Middle frontal gyrus (tissue), 1 donor: ENCODE measurements around the gene HARS1.
"Not testable (repeated sequence)": the region's sequence is repeated elsewhere in the genome, so short reads cannot be mapped to it uniquely, and the experiment has no call there.

Experiments
- DNase-seq: peaks from one replicate; pipeline ENCODE4 v3.0.0-alpha.2; 2015; ENCODE audit warnings: low spot score; ENCODE audit errors: extremely low spot score

The HARS1 gene, protein sequence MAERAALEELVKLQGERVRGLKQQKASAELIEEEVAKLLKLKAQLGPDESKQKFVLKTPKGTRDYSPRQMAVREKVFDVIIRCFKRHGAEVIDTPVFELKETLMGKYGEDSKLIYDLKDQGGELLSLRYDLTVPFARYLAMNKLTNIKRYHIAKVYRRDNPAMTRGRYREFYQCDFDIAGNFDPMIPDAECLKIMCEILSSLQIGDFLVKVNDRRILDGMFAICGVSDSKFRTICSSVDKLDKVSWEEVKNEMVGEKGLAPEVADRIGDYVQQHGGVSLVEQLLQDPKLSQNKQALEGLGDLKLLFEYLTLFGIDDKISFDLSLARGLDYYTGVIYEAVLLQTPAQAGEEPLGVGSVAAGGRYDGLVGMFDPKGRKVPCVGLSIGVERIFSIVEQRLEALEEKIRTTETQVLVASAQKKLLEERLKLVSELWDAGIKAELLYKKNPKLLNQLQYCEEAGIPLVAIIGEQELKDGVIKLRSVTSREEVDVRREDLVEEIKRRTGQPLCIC

DNA sequence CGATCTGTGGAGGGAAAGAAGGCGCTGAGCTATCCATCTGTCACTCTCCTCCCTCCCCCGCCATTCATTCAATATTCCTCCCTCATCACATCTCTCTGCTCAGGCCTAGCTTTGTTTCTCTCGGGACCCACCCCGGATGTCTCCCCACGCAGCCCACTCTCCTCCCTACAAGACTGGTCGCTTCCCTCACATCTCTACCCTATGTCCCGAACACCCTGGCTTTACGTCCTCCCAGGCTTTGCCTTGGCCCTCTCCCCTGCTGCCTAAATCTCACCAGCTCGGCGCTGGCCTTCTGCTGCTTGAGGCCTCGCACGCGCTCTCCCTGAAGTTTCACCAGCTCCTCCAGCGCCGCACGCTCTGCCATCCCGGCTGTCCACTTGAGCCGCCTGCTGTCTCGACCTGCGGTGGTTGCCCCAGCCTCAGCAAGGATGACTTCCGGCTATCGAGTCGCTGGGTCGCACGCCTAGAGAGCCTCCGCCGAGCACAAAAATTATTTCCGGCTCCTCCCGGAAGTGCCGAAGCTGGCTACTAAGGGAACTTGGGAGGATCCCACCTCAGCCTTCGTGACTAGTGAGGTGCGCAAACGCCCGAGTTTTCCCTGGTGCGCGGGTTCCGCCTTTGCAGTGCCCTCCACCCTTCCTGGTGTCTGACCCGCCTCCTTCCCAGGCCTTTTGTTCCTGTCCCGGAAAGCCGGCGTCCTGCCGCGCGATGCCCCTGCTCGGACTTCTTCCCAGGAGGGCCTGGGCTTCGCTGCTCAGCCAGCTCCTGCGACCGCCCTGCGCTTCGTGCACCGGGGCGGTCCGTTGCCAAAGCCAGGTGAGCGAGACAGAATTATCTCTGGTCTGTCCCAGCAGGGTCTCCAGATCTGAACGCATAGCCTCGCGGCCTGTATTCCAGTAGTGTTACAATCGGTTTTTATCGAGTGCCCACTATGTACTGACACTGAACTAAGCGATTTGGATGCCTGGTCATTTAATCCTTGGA, at the start of gene HARS1, which contains the start of gene HARS2:
Gene HARS1 (minus strand): TSS at position 430 of the 984 bp plus-strand sequence. CDS start 66 bp downstream, at position 364.
Gene HARS2 (plus strand): TSS at position 515 of the 984 bp plus-strand sequence. CDS start 194 bp downstream, at position 709.
- DNase-seq: peak; percentile 86

DNA sequence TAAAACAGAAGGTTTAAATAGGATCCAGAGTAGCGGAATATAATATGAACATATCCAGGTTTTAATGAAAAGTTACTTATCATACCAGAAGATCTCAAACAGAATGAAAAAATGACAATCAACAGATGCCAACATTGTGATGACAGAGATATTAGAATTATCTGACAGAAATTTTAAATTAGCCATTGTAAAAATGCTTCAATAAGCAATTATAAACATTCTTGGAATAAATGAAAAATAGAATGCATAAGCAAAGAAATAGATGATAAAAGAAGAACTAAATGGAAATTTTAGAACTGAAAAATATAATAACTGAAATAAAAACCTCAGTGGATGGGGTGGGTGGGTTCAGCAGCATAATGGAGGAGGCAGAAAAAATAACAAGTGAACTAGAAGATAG, 46.3 kb upstream of the HARS1 start:
- DNase-seq: no peak

DNA sequence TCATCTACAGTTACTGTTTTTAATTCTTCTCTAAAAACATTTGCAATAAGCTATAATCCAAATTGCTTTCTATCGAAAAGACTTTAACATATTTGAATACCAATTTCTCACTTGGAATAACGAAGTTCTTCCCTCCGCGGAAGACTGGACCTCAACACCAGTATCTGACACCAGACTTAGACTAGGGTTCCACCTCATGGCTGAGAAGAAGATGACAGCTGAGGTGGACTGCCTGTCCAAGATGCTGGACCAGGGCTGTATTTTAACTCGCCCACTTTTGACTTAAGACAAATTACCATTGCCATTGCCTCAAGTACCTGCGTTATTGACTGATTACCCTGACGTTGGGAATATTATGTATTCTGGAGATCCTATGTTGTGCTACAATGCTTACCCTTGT, 43.2 kb upstream of the HARS1 start:
- DNase-seq: no peak

DNA sequence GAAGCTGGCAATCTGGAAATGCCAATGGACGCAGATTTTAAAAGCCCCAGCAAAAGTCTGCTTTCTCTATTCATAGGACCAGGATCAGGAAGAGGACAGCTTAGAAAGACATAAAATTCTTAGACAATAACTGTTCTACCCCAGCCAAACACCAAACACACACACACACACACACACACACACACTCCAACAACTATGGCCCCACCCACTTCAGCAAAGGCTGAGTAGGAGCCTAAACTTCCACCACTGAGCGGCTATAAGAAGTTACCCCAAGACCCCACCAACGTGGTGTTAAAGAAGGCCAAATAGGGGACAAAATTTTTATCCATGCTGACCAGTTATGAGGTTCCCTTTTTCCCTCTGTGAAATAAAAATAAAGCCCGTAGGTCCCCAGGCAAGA, 41.9 kb upstream of the HARS1 start:
- DNase-seq: no peak

DNA sequence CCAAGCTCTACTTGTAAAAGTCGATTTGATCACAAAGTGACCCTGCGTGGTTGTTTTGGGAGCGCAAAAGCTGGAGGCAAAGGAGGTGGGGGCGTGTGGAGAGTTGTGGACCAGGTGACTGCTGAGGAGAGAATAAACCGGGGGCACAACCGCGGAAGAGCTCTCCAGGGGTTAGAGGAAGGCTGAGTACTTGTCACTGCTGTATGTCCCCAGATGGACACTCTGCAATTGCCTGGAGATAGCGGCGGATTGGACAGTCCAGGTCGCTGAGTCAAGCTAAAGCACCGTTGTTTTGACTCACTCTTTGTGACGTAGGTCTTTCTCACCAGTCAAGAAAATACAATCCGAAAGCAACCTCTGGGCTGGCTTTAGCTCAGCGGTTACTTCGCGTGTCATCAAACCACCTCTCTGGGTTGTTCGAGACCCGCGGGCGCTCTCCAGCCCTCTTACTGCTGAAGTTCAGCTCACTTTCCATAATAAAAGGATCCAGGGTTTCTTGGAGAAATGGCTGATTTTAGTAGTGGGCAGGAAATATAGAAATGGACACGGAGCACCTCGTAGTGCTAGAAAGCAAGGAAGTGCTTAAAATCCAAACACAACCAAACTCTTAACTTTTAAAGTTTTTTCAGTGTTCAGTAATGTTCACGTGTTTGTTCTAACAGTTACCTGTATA, 34.8 kb upstream of the HARS1 start:
- no peak for DNase-seq

DNA sequence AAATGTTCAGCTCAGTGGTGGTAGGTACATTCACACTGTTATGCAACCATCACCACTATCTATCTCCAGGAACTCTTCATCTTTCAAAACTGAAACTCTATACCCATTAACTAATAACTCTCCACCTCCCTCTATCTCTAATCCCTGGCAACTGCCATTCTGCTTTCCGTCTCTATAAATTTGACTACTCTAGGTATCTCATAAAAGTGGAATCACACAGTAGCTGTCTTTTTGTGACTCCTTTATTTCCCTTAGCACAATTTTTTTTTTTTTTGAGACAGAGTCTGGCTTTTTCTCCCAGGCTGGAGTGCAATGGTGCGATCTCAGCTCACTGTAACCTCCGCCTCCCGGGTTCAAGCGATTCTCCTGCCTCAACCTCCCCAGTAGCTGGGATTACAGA, 30.2 kb upstream of the HARS1 start:
- DNase-seq: not testable (repeated sequence)

DNA sequence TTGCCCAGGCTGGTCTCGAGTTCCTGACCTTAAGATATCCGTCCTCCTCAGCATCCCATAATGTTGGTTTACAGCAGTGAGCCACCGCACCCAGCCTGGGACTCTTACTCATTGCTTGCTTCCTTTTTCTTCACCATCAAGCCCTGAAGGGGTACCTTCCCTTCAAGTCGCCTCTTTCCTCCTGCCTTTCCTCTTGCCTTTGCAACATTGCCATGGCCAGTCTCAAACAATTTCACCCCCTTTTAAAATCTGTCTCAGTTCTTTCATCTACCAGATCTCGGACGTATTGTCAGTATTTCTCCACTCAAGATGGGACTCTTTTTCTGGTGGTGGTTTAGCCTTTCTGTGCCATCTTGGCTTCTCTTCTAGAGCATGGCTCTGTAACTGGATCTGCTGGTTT, 29.6 kb upstream of the HARS1 start:
- DNase-seq: not testable (repeated sequence)

DNA sequence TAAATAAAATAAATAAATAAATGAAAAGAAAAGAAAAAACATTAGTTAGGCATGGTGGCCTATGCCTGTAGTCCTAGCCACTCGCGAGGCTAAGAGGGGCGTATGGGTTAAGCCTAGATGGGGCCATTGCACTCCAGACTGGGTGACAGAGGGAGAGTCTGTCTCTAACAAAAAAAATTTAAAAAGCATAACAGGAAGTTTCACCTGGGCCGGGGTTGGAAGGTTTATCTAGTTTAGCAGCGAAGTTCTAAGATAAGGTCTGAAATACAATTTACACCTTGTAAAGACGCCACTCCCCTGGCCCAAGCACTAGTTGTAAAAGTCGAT, 27.1 kb upstream of the HARS1 start:
- no peak for DNase-seq

DNA sequence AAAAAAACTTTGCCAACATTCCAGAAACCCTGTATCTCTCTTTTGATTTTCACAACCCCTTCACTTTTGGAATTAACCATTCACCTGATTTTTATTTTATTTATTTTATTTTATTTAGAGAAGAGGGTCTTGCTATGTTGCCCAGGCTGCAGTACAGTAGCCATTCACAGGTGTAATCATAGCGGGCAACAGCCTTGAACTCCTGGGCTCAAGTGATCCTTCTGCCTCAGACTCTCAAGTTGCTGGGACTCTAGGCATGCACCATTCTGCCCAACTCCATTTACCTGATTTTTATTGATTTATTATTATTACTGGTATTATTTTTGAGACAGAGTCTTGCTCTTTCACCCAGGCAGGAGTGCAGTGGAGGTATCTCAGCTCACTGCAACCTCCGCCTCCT, 25.1 kb upstream of the HARS1 start:
- DNase-seq: not testable (repeated sequence)

DNA sequence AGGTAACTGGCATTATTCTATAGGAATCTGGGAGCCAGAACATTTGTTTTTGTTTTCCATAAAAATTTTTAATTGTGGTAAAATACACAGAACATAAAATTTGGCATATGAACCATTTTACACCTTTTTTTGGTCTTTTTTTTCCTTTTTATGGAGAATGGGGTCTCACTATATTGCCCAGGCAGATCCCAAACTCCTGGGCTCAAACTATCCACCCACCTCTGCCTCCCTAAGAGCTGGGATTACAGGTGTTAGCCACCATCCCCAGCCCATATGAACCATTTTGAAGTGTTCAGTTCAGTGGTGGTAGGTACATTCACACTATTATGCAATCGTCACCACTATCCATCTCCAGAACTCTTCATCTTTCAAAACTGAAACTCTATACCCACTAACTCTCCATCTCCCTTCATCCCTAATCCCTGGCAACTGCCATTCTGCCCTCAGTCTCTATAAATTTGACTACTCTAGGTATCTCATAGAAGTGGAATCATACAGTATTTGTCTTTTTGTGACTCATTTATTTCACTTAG, 22.5 kb upstream of the HARS1 start:
- DNase-seq: no peak

DNA sequence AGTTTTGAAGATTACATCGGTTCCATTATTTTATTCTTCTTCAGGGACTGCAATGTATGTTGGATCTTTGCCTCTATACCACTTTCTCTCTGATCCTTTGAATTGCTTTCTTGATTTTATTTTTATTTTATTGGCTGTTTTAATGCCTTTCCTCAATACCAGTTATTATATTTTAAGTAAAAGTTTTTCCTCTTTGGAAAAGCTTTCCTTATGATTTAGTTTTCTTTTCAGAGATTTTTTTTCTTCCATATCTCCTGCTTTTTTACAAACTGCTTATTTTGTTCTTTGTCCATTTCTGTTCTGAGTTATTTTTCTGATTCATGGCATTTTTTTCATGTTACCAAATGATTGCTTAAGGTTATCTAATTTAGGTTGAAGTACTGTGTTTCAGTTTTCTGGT, 20.6 kb upstream of the HARS1 start:
- no peak for DNase-seq

DNA sequence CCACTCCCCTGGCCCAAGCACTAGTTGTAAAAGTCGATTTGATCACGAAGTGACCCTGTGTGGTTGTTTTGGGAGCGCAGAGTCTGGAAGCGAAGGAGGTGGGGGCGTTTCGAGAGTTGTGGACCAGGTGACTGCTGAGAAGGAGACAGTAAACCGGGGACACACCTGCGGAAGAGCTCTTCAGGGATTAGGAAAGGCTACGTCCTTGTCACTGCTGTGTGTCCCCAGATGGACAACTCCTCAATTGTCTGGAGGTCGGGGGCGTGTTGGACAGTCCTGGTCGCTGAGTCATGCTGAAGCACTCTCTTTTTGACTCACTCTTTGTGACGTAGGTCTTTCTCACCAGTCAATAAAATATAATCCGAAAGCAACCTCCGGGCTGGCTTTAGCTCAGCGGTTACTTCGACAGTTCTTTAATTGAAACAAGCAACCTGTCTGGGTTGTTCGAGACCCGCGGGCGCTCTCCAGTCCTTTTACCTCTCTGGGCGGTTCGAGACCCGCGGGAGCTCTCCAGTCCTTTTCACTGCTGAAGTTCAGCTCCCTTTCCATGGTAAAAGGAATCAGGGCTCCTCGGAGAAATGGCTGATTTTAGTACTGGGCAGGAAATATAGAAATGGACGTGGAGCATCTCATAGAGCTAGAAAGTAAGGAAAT, 19.9 kb upstream of the HARS1 start:
- peak; percentile 75 for DNase-seq

DNA sequence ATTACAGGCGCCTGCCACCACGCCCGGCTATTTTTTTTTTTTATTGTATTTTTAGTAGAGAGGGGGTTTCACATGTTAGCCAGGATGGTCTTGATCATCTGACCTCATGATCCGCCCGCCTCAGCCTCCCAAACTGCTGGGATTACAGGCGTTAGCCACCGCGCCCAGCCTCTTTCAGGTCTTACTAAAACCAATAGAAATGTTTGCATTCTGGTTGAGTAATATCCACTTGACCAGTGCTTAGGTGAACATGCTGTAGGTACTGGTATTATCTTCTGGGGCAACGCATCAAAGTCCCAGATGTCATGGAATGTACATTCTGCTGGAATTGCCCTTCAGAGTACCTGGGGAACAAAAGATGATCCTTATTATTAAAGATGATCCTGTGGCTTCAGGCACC, 17.6 kb upstream of the HARS1 start:
- DNase-seq: not testable (repeated sequence)

DNA sequence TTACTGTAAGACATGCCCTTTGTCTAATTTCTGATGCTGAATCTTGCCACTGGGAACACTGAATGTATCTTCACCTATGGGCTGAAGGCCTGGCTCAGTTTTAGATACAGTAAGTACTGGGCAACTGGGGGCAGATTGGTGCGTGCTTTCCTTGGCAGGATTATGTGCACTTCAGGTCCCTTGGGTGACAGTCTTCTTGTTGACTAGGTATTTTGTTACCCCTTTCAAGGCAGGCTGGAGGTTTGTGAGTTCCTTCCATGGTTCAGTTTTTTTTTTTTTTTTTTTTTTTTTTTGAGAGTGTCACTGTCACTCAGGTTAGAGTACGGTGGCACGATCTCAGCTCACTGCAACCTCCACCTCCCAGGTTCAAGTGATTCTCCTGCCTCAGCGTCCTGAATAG, 16.6 kb upstream of the HARS1 start:
- DNase-seq: no peak

DNA sequence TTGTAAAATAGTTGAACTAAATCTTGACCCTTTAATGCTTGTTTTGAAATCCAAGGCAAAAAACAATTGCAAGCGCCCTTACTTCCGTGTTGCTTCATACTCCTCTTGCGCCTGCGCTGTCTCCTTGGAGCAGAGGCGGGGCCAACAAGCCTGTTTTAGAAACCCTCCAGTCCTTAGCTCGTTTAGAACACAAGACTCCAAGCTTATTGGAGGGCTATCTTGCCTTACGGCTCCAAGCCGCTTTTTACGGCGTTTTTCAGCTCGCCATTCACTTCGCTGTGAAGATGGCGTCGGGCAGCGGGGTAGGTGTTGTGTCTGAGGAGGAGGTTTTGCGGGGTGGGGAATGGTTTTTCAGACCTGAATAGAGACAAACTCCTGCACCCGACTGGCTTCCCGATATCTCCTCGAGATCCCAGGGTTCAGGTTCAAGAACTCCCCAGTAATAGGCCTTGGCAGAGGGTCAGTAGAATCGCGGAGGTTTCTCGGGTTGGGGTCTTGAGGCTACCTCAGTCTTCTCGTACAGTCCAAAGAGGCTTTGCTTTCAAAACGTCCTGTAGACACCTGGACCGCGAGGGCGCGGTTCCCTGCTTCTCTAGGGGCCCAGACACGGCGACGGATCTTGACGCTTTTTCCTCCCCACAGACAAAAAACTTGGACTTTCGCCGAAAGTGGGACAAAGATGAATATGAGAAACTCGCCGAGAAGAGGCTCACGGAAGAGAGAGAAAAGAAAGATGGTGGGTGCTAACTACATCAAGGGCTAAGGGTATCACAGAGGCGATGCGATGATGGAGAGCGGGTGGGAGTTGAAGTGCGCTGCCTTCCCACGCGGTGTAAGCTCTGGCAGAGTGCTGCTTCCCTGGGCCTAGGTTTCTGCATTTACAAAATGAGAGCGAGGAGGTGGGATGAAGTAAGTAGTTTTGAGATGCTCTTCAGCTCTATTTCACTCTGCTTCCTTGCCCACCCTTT, 9.3 kb upstream of the HARS1 start, which contains the start of gene ZMAT2:
Gene ZMAT2 (plus strand): TSS at position 271 of the 968 bp plus-strand sequence. CDS start 14 bp downstream, at position 285.
- DNase-seq: peak; percentile 99

DNA sequence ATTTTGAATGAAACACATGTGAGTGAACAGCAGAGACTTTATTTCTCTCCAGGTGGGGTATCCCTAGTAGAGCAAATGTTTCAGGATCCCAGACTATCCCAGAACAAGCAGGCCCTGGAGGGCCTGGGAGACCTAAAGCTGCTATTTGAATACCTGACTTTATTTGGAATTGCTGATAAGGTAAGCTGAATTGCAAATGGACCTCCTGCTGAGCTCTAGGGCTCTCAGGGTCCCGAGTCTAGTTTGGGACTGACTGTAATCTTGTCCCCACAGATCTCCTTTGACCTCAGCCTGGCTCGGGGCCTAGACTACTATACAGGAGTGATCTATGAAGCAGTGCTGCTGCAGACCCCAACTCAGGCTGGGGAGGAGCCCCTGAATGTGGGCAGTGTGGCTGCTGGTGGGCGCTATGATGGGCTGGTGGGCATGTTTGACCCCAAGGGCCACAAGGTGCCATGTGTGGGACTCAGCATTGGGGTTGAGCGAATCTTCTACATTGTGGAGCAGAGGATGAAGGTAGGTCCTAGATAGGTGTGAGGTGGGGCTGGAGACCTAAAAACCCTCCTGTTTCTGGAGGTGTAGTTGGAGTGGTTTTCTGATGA, 5.8 kb upstream of the HARS1 start:
- no peak for DNase-seq

DNA sequence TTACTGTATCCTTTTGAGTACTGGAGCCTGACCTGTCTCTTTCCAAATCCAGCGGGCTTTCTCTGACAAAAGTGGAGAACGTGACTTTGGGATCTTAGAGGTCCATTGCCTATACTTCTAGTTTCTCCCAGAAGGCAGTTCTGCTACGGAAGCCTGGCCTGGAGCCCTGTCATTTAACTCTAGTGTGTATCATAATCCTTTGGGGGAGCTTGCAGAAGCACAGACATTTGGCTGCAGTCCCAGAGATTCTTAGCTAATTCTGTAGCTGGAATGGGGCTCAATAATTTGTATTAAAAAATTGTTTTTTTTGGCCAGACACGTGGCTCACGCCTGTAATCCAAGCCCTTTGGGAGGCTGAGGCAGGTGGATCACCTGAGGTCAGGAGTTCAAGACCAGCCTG, 3.1 kb upstream of the HARS1 start:
- no peak for DNase-seq

DNA sequence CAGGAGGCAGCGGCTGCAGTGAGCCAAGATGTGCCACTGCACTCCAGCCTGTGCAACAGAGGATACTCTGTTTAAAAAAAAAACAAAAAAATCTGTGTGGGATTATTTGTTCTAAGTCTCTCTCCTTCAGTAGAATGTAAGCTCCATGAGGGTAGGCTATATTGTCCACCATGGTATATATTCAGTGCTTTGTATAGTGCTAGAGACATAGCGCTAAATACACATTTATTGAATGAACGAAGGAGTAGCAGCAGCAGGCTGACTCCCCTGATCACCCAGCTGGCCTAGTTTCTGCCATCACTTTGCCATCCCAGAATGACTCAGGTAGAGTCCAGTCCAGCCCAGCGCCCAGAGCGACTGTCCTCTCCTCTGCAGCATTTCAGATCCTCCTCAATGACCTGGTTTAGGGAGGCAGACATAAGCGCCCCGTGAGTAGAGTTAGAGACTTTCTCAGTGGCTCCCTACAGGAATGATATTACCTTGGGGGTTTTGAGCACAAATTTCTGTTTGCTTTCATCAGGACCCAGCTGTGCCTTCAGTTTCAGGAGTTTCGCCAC, 716 bp downstream of the HARS1 start:
- DNase-seq: no peak

DNA sequence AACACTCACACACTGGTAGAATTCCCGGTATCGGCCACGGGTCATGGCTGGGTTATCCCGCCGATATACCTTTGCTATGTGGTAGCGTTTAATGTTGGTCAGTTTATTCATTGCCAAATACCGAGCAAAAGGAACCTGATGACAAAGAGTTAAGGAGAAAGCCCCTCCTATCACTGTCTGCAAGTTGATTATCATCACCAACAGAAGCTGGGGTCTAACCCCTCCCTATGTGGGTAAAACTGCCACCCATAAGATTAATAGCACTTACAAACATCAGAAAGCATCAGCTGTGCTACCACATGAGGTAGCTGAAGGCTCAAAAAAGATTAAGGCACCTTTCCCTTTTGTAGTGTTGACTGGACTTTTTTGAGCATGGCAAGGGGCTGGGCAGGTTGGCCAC, 12.2 kb downstream of the HARS1 start:
- DNase-seq: no peak
